Skin epidermis (tissue), 12 donors: ENCODE measurements around the gene NEU4.
A peak's percentile ranks its signal among the peaks of the same experiment; 100 is the strongest.
"Not testable (repeated sequence)": the region's sequence is repeated elsewhere in the genome, so short reads cannot be mapped to it uniquely, and the experiment has no call there.

Source experiments
- H3K27ac ChIP-seq, 21 experiments: fragments of 200-600 bp; sonication (generic) in 11 of 21; one replicate each; pipeline ENCODE4 v1.5.0; 2020; ENCODE audit warnings: mild to moderate bottlenecking in 3 of 21, inconsistent platforms in 2 of 21, moderate library complexity in 2 of 21
- H3K4me3 ChIP-seq, 7 experiments: fragments of 200-600 bp; sonication (generic) in 2 of 7; one replicate each; pipeline ENCODE4 v1.5.0; 2020; ENCODE audit warnings: inconsistent platforms in 2 of 7, mild to moderate bottlenecking in 2 of 7, moderate library complexity in 1 of 7

NEU4 gene

GRCh38 chr2:241773511-241774418 lies 35.2 kb upstream of the NEU4 start:
- H3K4me3 ChIP-seq: no peak overlapping the region
- no peak overlapping the region for H3K27ac ChIP-seq

- Histone ChIP-seq H3K4me3 (no peak overlapping the region), H3K27ac (no peak overlapping the region)
Measured at GRCh38 chr2:241774419-241775222, 34.4 kb upstream of the NEU4 start.

- H3K27ac ChIP-seq: no peak overlapping the region
- no peak overlapping the region for H3K4me3 ChIP-seq
Measured at GRCh38 chr2:241775223-241776177, 33.5 kb upstream of the NEU4 start.

DNA sequence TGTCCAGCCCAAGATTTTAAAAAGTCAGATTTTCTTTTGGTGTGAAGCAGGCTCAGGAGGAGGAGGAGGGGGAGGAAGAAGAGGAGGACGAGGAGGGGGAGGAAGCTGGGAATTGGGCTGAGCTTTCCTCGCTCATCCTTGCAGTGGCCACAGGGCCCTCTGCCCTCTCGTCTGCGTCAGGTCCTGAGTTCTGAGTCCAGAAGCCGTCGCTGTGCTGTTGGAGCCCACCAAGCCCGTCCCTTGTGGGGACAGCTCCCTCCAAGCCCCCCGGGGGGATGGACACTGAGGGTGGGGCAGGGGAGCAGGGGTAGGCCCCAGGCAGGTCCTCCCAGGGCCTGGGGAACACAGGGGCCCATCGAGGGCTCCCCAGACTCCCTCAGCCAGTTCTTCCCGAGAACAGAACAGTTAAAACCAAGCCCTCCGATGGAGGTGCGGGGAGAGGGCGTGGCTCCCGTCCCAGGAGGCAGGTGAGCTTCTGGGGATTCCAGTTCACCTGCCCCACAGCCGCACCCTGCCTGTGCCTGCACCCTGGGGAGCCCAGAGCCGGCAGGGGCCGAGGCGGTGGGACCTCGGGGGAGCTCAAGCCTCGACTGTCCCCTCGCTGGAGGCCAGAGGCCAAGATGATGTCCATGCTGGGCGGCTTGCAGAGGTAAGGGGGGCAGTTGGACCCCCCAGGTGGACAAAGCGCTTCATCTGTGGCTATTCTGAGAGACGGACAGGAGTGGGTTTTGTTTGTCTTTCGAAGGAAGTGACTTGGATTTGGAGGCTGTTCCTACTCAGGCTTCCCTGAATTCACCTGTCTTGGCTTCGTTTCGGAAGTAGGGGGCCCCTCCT lies 32.4 kb upstream of the NEU4 start, which contains the start of gene GAL3ST2:
Gene GAL3ST2 (plus strand): TSS at position 487 of the 834 bp plus-strand sequence. CDS start 134 bp downstream, at position 621.
- peak within 1 kb of the TSS in 1 of 21 experiments; percentile 30 for H3K27ac ChIP-seq
- no peak within 1 kb of the TSS for H3K4me3 ChIP-seq

GRCh38 chr2:241777170-241777685 lies 31.8 kb upstream of the NEU4 start:
- H3K4me3 ChIP-seq: no peak overlapping the region
- H3K27ac ChIP-seq: no peak overlapping the region

- Histone ChIP-seq H3K4me3 (no peak overlapping the region), H3K27ac (peak overlapping the region in 1 of 21 experiments; percentile 30)
Measured at GRCh38 chr2:241777686-241778627, 31.0 kb upstream of the NEU4 start.

- Histone ChIP-seq H3K4me3 (no peak overlapping the region), H3K27ac (no peak overlapping the region)
Measured at GRCh38 chr2:241780939-241781569, 27.9 kb upstream of the NEU4 start.

DNA sequence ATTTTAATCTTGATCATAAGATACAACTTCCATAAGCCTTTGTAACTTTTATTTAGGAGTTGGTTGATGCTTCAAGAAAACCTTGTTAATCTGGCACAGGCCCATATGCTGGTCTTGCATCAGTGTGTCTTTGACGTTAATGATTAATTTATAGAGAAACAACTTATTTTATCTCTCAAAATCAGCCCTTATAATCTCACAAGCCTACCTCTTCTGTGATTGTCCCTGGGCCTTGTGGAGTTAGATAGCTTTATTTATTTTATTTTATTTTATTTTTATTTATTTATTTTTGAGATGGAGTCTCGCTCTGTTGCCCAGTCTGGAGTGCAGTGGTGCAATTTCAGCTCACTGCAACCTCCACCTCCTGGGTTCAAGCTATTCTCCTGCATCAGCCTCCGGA lies 26.9 kb upstream of the NEU4 start:
- not testable (repeated sequence) for H3K27ac ChIP-seq, H3K4me3 ChIP-seq

GRCh38 chr2:241788135-241788534 lies 20.9 kb upstream of the NEU4 start:
- Histone ChIP-seq H3K27ac (no peak overlapping the region), H3K4me3 (no peak overlapping the region)

DNA sequence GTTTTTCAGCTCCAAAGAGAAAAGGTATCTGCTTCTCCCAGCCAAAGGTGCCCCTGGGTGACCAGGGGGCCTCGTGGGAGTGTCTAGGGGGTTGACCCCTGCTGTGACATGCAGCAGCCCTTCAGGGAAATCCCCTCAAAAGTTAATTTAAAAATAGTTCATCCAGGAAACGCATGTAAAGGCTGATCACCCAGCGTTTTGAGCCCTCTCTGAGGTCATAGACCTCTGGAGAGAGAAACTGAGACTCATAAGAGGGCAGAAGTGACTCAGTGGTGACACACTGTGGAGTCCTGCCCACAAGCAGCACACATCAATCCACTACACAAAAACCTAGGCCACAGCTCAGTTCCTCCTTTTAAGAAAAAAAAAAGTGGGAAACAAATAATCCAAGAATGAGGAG lies 20.4 kb upstream of the NEU4 start:
- H3K27ac ChIP-seq: no peak overlapping the region
- no peak overlapping the region for H3K4me3 ChIP-seq

- H3K27ac ChIP-seq, H3K4me3 ChIP-seq: not testable (repeated sequence)
Measured at GRCh38 chr2:241791385-241791784, 17.6 kb upstream of the NEU4 start.

DNA sequence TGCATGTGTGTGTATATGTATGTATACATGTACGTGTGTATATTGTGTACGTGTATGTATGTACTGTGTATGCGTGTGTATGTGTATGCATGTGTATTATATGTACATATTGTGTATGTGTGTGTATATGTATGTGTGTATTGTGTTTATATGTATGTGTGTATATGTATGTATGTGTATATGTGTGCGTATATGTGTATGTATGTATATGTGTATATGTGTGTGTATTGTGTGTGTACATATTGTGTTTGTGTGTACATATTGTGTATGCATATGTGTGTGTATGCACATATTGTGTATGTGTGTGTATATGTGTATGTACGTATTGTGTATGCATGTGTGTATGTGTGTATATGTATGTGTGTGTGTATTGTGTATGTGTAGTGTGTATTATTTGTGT lies 15.6 kb upstream of the NEU4 start:
- H3K4me3 ChIP-seq: no peak overlapping the region
- H3K27ac ChIP-seq: no peak overlapping the region

- no peak overlapping the region for H3K4me3 ChIP-seq
- no peak overlapping the region for H3K27ac ChIP-seq
Measured at GRCh38 chr2:241794250-241794823, 14.7 kb upstream of the NEU4 start.

GRCh38 chr2:241795021-241795999 lies 13.7 kb upstream of the NEU4 start:
- Histone ChIP-seq H3K4me3 (no peak overlapping the region), H3K27ac (no peak overlapping the region)

GRCh38 chr2:241796209-241796608 lies 12.8 kb upstream of the NEU4 start:
- no peak overlapping the region for H3K4me3 ChIP-seq
- no peak overlapping the region for H3K27ac ChIP-seq
